HK-2 (cell line): ENCODE measurements around the gene SLC6A9.

Experiments used
- DNase-seq: peaks from one replicate; pipeline ENCODE4 v3.0.0-alpha.2; 2018; ENCODE audit not compliant: unreplicated experiment

The SLC6A9 gene

GRCh38 chr1:43983253-43983899 lies 47.9 kb downstream of the SLC6A9 start:
- DNase-seq: no peak

DNA sequence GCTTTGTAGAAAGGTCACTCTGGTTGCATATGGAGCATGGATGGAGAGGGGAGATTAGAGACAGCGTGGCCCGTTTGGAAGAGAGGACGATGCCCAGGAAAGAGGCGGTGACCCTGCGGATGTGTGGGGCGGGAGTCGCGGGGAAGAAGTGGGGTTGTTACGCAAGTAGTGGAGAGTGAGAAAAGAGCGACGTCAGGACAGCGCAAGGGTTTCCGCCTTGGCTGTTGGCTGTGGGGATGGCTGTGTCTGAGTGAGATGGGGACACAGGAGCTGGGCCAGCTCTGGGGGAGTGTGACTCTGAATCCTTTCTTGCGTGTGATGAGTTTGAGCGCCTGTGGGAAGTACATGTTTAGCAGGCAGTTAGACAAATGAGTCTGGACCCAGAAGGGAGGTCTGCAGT lies 48.5 kb downstream of the SLC6A9 start:
- no peak for DNase-seq

DNA sequence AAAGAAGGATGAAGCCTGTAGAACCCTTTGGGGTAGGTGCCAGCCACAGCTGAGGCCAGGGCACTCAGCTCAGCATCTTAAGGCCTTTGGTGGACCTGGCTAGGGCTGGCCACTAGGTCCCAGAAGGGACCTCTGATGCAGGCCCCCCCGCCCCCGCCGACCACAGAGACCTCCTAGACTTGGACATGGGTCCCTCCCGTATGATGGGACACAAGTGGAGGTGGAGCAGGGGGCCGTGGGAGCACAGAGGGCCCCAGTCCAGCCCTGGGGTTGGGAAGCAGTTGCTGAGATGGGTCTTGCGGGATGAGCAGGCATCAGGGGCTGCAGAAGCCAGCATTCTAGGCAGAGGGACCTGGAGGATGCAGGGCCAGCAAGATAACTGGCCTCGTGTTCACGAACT lies 49.0 kb downstream of the SLC6A9 start:
- DNase-seq: no peak

DNA sequence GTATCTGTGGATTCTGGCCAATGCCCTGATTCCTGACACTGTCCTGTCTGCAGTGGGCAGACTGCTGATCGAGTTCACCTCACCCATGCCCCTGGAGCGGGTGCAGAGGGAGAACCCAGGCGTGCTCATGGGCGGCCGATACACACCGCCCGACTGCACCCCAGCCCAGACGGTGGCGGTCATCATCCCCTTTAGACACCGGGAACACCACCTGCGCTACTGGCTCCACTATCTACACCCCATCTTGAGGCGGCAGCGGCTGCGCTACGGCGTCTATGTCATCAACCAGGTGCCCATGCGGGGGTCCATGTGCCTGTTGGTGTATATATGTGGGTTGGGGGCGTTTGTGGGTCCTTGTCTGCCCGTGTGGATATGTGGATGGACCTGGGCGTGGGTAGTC lies 49.6 kb downstream of the SLC6A9 start:
- no peak for DNase-seq

- no peak for DNase-seq
Observed at GRCh38 chr1:43981135-43981491, 50.1 kb downstream of the SLC6A9 start.

DNA sequence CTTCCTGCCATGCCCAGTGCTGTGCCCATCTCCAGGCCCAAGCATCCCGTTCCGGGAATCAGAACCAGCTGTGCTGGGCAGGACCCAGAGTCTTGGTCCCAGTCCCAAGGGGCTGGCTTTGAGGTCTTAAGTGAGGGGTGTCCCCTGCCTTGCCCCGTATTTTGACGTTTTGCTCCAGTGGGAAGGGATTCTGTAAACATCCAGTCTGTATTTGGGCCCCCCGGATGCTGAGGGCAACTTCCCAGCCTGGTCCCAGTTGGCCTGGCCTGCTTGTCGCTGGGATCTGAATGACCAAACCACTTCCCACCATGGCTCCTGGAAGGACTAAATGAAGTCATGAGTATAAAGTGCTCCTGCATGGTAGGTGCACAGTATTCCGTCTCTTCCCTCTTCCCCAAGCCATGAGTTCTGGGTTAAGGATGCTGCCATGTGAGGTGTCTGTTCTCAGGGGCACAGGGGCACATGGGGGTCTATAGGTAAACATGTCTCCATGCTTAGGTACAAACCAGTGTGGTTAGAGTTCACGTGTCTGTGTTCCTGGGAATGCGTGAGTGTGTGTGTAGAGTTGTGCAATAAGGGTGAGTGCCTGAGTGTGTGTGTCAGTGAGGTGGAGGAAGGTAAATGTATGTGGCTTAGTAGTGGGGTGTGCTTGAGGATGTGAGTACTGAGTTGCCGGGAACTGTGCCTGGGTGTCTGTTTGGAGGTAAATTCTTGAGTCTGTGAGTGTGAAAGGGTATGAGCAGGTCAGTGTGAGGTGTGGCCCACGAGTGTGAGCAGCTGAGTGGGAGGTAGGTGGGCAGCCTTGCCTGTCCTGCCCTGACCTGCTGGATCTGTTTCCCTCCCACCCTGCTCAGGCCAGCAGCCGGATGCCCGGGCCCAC lies 50.8 kb downstream of the SLC6A9 start:
- DNase-seq: no peak

DNA sequence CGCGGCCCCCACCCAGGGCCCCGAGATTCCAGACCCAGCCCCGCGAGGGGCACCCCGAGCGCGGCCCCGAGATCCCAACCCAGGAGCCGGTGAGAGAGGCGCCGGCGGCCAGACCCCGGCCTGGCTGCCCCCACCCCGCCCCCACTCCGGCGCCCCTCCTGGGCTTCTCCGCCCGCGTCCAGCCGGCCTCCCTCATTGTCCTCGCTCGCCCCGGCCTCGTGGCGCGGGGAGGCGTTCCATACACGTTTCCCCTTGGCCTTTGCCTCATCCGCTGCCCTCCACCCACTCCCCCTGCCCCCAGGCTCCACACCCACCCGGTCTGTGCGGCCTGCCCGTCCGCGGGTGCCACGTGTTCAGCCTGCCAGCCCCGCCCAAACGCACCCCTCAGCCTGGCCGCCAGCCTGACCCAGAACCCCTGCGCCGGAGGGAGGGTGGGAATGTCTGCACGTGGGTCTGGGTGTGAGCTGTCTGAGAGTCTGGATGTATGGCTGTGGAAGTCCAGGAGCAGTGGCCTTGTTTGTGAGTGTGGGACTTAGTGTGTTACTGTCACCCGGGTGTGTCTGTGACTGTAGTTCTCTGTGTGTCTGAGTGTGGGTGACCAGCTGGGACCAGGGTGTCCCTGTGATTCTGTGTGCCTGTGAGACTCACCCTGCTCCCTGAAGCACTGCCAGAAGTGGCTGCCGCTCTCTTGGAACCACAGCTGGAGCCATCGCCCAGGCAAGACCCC lies 51.6 kb downstream of the SLC6A9 start:
- peak; percentile 68 for DNase-seq

- DNase-seq: no peak
Observed at GRCh38 chr1:43979261-43979527, 52.1 kb downstream of the SLC6A9 start.

DNA sequence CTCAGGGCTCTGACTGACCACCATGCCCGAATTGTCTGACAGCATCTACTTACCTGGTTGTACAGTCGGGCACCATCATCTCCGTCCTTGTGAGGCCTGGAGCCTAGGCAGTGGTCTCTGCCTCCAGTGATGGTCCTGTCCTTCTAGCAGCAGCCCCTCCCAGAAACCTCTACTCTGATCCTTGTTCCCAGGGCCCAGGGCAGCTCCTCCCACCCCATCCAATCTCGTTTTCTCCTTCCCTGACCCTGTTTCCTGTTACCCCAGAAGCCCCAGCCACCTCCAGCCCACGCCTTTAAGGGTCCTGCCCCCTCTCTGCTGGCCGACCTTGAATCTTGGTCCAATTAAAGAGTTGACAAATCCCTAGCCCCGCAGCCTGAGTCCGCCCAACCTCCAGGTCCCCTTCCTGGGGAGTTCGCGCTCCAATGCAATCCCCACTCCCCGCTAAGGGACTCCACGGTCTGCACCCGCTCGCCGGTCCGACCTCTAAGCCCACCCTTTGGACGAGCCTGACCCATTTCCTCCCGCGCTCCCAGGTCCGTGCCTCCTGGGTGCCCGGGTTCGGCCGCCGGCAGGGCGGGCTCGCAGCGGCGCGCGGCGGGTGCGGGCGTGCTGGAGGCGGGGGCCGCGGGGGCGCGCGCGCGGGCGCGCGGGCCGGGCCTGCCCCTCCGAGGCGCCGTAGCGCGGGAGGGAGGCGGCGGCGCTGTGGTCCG lies 52.6 kb downstream of the SLC6A9 start, which contains the start of gene B4GALT2:
Gene B4GALT2, plus strand, starts transcription at position 660 of the 710 bp plus-strand sequence. CDS start 1,951 bp downstream, outside the sequence.
- peak; percentile 44 for DNase-seq

- DNase-seq: no peak
Observed at GRCh38 chr1:43978264-43978550, 53.1 kb downstream of the SLC6A9 start.

DNA sequence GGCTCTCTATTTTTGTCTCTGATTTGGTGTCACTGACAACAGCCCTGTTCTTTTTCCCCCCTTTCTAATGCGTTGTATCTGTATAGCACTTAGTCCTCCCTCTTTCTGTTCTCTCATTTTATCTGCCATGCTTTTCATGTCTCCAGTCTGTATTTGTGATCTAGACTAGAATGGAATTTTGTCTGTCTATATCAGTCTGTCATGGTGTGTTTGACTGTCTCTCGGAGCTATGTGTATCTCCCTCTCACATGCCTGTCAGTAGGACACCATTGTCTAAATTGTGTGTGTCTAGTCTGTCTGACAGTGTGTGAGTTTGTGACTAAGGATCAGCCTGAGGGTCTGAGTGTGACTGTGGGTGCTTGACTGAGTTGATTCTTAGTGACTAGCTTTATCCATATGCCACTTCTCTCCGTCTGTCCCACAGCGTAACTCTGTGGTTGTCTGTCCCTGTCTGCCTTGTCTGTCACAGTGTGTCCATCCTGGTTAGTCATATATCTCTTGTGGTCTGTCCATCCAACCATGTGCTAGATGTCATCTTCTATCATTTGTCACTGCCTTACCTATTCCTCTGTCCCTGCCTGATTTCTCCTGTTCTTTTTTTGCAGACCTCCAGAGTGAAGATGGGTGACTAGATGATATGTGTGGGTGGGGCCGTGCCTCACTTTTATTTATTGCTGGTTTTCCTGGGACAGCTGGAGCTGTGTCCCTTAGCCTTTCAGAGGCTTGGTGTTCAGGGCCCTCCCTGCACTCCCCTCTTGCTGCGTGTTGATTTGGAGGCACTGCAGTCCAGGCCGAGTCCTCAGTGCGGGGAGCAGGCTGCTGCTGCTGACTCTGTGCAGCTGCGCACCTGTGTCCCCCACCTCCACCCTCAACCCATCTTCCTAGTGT lies 53.6 kb downstream of the SLC6A9 start:
- no peak for DNase-seq

- no peak for DNase-seq
Observed at GRCh38 chr1:43976890-43977289, 54.4 kb downstream of the SLC6A9 start.

GRCh38 chr1:43976045-43976444 lies 55.2 kb downstream of the SLC6A9 start:
- no peak for DNase-seq

DNA sequence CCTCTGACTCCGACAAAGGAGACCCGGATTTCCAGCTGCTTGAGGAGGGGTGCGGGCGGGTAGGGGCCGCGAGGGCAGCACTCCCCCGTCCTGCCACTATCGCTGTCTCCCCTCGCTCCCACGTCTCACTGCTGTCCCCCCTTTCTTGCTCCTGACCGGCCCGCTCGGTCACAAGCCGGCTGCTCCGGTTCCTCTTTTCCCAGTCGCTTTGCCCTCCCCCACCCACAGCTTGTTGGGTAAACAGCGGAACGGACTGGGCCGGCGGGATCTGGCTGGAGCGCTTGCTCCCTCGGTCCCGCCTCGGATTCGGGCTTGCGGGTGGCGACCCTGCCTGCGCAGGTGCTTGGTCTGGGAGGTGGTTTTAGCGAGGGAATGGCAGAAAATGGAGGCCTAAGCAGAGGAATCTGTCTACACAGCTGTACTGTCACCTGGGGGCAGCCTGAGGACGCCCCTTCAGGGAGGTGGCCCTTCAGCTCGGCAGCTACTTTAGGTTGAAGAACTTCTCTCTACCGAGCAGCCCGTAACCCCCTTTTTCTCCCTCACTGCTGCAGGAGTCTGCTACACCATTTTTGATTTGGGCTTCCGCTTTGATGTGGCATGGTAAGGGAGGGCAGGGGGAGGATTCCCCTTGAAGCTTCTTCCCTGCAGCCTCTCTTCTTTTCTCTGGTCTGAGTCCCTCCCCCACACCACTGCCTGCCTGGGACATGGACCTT lies 55.9 kb downstream of the SLC6A9 start:
- DNase-seq: peak; percentile 39

- DNase-seq: peak; percentile 96
Observed at GRCh38 chr1:43974443-43975248, 56.6 kb downstream of the SLC6A9 start, which contains the start of gene ATP6V0B. TSS of gene ATP6V0B (plus strand) at chr1:43974960. CDS start at chr1:43975041, 81 bp downstream.

DNA sequence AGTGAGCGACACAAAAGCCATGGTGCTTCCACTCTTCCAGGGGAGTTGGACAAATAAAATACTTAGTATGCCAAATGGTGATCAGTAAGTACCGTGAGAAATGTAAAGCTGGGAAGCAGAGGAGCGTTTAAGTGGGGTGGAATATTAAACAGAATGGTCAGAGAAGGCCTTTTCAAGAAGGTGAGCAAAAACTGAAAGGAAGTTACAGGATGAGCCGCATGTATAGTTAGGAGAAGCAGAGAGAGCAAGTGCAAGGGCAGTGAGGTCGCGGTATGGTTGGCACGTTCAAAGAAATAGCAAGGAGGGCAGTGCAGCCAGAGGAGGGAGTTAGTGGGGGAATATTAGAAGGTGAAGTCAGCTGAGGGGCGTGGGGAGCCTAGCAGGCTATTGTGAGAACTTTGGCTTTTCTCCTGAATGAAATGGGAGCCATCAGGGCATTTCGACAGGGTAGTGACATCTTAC lies 57.2 kb downstream of the SLC6A9 start:
- no peak for DNase-seq

- no peak for DNase-seq
Observed at GRCh38 chr1:43971336-43971980, 59.8 kb downstream of the SLC6A9 start.

GRCh38 chr1:43970911-43971310 lies 60.4 kb downstream of the SLC6A9 start:
- DNase-seq: no peak

GRCh38 chr1:43970502-43970901 lies 60.8 kb downstream of the SLC6A9 start:
- DNase-seq: no peak
